GM23248 (cell line): ENCODE data around the gene CA4. TPM values are rescaled to one million over a fixed set of nuclear protein-coding genes. Genes with fewer than 3 reads are reported as not detected.
"Not testable (repeated sequence)": the region's sequence is repeated elsewhere in the genome, so short reads cannot be mapped to it uniquely, and the experiment has no call there.

ENCODE experiments used
- DNase-seq: peaks from one replicate; pipeline ENCODE4 v3.0.0-alpha.2; 2015
- H2AFZ ChIP-seq: fragments of 200-600 bp; sonication (generic); 2 replicates; pipeline ENCODE4 v1.6.1; 2016; ENCODE audit warnings: antibody characterized with exemption
- H3F3A ChIP-seq: fragments of 200-600 bp; sonication (generic); 2 replicates; pipeline ENCODE4 v1.6.1; 2016; ENCODE audit warnings: mild to moderate bottlenecking, antibody characterized with exemption, mixed run types; ENCODE audit not compliant: insufficient read depth
- H3K27ac ChIP-seq: fragments of 200-600 bp; sonication (generic); 2 replicates; pipeline ENCODE4 v1.5.1; 2016; ENCODE audit warnings: mild to moderate bottlenecking
- H3K27me3 ChIP-seq: fragments of 200-600 bp; sonication (generic); replicated peaks from 2 replicates; pipeline ENCODE4 v1.6.1; 2016; ENCODE audit warnings: mild to moderate bottlenecking; ENCODE audit not compliant: insufficient read depth
- H3K36me3 ChIP-seq: fragments of 200-600 bp; sonication (generic); 2 replicates; pipeline ENCODE4 v1.6.1; 2016; ENCODE audit warnings: low read depth, mild to moderate bottlenecking
- H3K4me1 ChIP-seq: fragments of 200-600 bp; sonication (generic); 2 replicates; pipeline ENCODE4 v1.6.1; 2016; ENCODE audit warnings: mild to moderate bottlenecking; ENCODE audit not compliant: insufficient read depth
- H3K4me2 ChIP-seq: fragments of 200-600 bp; sonication (generic); one replicate; pipeline ENCODE4 v1.6.1; 2016; ENCODE audit warnings: mild to moderate bottlenecking; ENCODE audit not compliant: unreplicated experiment
- H3K4me3 ChIP-seq: fragments of 200-600 bp; sonication (generic); 2 replicates; pipeline ENCODE4 v1.5.1; 2016; ENCODE audit warnings: mild to moderate bottlenecking
- H3K79me2 ChIP-seq: fragments of 200-600 bp; sonication (generic); 2 replicates; pipeline ENCODE4 v1.6.1; 2016; ENCODE audit warnings: mild to moderate bottlenecking; ENCODE audit not compliant: insufficient read depth
- H3K9ac ChIP-seq: fragments of 200-600 bp; sonication (generic); 2 replicates; pipeline ENCODE4 v1.6.1; 2016; ENCODE audit warnings: mild to moderate bottlenecking
- H3K9me2 ChIP-seq: fragments of 200-600 bp; sonication (generic); 2 replicates; pipeline ENCODE4 v1.6.1; 2016; ENCODE audit warnings: mixed run types, mild to moderate bottlenecking, moderate library complexity; ENCODE audit not compliant: insufficient read depth
- H3K9me3 ChIP-seq: fragments of 200-600 bp; sonication (generic); one replicate; pipeline ENCODE4 v1.6.1; 2017; ENCODE audit warnings: low read depth
- H4K20me1 ChIP-seq: fragments of 200-600 bp; sonication (generic); 2 replicates; pipeline ENCODE4 v1.6.0; 2016; ENCODE audit not compliant: insufficient read depth
- EZH2 ChIP-seq: fragments of 200-600 bp; sonication (generic); IDR thresholded peaks from 2 replicates; pipeline ENCODE4 v1.6.1; 2018; ENCODE audit warnings: antibody characterized with exemption, mild to moderate bottlenecking; ENCODE audit not compliant: insufficient read depth, poor library complexity, severe bottlenecking
- EZH2phosphoT487 ChIP-seq: fragments of 200-600 bp; sonication (generic); IDR thresholded peaks from 2 replicates; pipeline ENCODE4 v1.6.1; 2018; ENCODE audit warnings: antibody characterized with exemption, moderate library complexity, mild to moderate bottlenecking, low read depth; ENCODE audit not compliant: insufficient read depth
- WGBS, 2 experiments: methylation state at CpG; one replicate each; pipeline ENCODE4 v1.1.6; 2015 to 2017; ENCODE audit warnings: low lambda C conversion rate in 2 of 2, low coverage in 1 of 2; ENCODE audit errors: missing lambda C conversion rate in 2 of 2; 5-methylcytosine and 5-hydroxymethylcytosine counted together
- in situ Hi-C: fragments of 300-500 bp; cut with MboI; formaldehyde crosslinking; loops from 2 replicates; pipeline ENCODE4 v1.15.0; 2020
- polyA plus RNA-seq: library from polyadenylated mRNA; unstranded; fragments of >200 nt; fragmentation: Nextera tagmentation; extraction: Ambion mirVana; gene quantifications from 2 replicates; pipeline ENCODE4 v1.2.1, GENCODE V29; 2016
- total RNA-seq: library from RNA; depleted of rRNA; stranded (reverse); fragments of >200 nt; shearing (Covaris generic); gene quantifications from 2 replicates; pipeline ENCODE4 v1.2.3, GENCODE V29; 2014; rRNA removed

Gene CA4
- total and polyA plus RNA-seq, 2 experiments from 2014 or later = not detected

DNA sequence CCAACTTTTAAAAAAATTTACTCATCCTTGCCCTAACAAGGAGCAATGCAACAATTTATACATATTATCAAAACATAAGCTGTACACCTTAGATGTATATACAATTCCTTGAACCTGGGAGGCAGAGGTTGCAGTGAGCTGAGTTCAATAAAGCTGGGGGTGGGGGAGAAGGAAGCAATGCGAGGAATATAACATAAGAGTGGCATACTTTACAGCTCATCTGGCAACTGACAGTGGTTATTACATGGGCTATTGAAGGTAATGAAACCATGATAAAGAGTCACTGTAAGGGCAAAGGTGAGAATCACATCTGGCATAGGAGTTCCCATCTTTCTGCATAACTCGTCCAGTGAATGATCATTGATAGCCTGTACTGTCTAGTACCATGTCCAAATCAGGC is 43.7 kb downstream of the CA4 start:
- Histone ChIP-seq H3K27me3 (no peaks in the 10 kb centered on the region), H3K4me3 (no peak overlapping the region), H3K27ac (no peak overlapping the region), H3K36me3 (peaks cover 46% of the 10 kb centered on the region), H3K4me1 (no peaks in the 10 kb centered on the region), H3K79me2 (no peaks in the 10 kb centered on the region), H3K4me2 (no peak overlapping the region), H3K9ac (no peak overlapping the region), H3K9me3 (no peaks in the 10 kb centered on the region), H3K9me2 (no peaks in the 10 kb centered on the region), H2AFZ (no peak overlapping the region), H3F3A (peaks cover under 1% of the 10 kb centered on the region; the same call in 1 of the 2 replicates), H4K20me1 (no peaks in the 10 kb centered on the region)
- 81 to 84% methylated on average over 2 of the region's 2 CpGs for WGBS, 2 experiments
- in situ Hi-C loops = no loop called here
- no peak for DNase-seq
- TF ChIP-seq EZH2 = no peak
- no peak for TF ChIP-seq EZH2phosphoT487

DNA sequence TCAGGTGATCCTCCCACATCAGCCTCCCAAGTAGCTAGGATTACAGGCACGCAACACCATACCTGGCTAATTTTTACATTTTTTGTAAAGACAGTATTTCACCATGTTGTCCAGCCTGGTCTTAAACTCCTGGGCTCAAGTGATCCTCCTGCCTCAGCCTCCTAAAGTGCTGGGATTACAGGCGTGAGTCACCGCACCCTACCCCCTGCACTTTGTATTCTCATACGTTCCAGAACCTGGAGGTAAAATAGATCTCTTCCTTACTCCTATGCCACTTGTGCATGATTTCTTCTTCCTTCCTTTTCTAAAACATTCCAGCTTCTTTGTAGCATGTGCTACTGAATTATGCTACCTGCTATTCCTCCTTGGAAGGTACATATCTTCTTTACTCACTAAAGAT is 44.4 kb downstream of the CA4 start:
- H3K27me3 ChIP-seq, H3K9me3 ChIP-seq, H3K4me3 ChIP-seq, H4K20me1 ChIP-seq, H3K4me2 ChIP-seq, H3K9me2 ChIP-seq, H3K79me2 ChIP-seq, H3K9ac ChIP-seq, H3K4me1 ChIP-seq, in situ Hi-C loops, H3F3A ChIP-seq, H3K27ac ChIP-seq, H2AFZ ChIP-seq, DNase-seq: not testable (repeated sequence)
- H3K36me3 ChIP-seq = peaks cover 40% of the 10 kb centered on the region
- 96 to 100% methylated on average over 4 of the region's 4 CpGs for WGBS, 2 experiments

DNA sequence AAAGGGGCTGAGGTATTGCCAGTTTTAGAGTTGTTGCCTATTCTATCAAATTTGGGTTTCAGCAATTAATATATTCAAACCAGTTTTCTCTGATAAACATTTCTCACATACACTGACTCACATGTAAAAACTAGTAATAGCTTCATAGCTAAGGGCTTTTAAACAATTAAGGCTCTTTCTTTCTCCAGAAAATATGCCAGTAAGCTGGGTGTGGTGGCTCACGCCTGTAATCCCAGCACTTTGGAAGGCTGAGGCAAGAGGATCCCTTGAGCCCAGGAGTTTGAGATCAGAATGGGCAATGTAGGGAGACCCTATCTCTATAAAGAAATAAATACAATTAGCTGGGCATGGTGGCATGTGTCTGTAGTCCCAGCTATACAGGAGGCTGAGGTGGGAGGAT is 48.9 kb downstream of the CA4 start:
- H3K4me1 ChIP-seq, H3K79me2 ChIP-seq, H3F3A ChIP-seq, H3K9ac ChIP-seq, in situ Hi-C loops, H3K4me2 ChIP-seq, H3K9me2 ChIP-seq, H3K4me3 ChIP-seq, H4K20me1 ChIP-seq, H3K9me3 ChIP-seq, H2AFZ ChIP-seq, H3K27me3 ChIP-seq, H3K27ac ChIP-seq, DNase-seq: not testable (repeated sequence)
- peaks cover 12% of the 10 kb centered on the region; the same call in 1 of the 2 replicates for H3K36me3 ChIP-seq
- 56 to 64% methylated on average over 1 of the region's 1 CpG for WGBS, 2 experiments

DNA sequence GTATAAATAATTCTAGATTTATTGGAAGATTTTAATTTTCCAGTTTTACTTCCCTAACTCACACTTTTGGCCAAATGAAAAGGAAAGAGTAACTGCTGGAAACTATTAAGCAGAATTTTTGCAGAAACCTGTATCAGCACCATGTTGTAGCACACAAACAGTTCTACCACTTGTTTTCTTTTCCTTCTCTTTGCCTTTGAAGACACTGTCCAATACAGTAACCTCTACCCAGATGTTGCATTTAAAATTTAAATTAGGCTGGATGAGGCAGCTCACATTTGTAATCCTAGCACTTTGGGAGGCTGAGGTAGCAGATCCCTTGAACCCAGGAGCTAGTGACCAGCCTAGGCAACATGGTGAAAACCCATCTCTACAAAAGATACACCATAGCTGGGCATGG is 56.0 kb downstream of the CA4 start:
- H3K4me2 ChIP-seq, H3K79me2 ChIP-seq, H2AFZ ChIP-seq, H3F3A ChIP-seq, in situ Hi-C loops, H3K9me3 ChIP-seq, H4K20me1 ChIP-seq, H3K9ac ChIP-seq, H3K27me3 ChIP-seq, H3K4me1 ChIP-seq, DNase-seq, H3K4me3 ChIP-seq, H3K27ac ChIP-seq, H3K9me2 ChIP-seq: not testable (repeated sequence)
- peaks cover 11% of the 10 kb centered on the region; the same call in 1 of the 2 replicates for H3K36me3 ChIP-seq

DNA sequence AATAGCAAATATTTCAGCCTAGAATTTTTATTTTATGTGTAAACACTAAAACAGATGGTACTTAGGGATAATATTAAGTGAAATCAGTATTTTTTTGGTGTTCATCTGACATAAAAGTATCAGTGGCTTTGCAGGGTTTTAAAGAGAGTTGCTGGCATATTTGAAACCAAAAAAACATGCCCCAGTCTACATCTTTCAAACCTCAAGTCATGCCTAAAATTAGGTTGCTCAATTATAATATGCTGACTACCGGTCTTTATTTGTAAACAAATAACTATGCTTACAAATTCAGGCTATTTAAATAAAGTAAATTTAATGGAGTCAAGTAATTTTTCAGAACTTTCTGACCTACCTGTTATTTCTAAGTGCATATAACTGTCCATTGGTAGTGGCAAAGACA is 58.5 kb downstream of the CA4 start:
- H3F3A ChIP-seq, H3K9me2 ChIP-seq, H3K27ac ChIP-seq, H3K4me3 ChIP-seq, H3K9ac ChIP-seq, H3K4me2 ChIP-seq, H4K20me1 ChIP-seq, H3K27me3 ChIP-seq, H2AFZ ChIP-seq, DNase-seq, H3K9me3 ChIP-seq, H3K79me2 ChIP-seq, in situ Hi-C loops: not testable (repeated sequence)
- peaks cover 13% of the 10 kb centered on the region for H3K4me1 ChIP-seq
- peaks cover 11% of the 10 kb centered on the region; the same call in 1 of the 2 replicates for H3K36me3 ChIP-seq
- WGBS, 2 experiments = 94 to 98% methylated on average over 1 of the region's 1 CpG

Other genes with a start within 250 kb of the CA4 start
- gene RNFT1, start 185.2 kb upstream of the CA4 start, total RNA-seq = 19.9 and 29.1 TPM in 2 replicates
- 20.8 and 23.4 TPM in 2 replicates for gene RNFT1, start 185.2 kb upstream of the CA4 start, polyA plus RNA-seq
- gene HEATR6, start 71.1 kb upstream of the CA4 start, total RNA-seq = 14.9 and 29.3 TPM in 2 replicates
- gene HEATR6, start 71.1 kb upstream of the CA4 start, polyA plus RNA-seq = 11.2 and 12.4 TPM in 2 replicates
- gene USP32, start 242.2 kb downstream of the CA4 start, total RNA-seq = 30.1 and 33.9 TPM in 2 replicates
- 12.4 and 14.0 TPM in 2 replicates for gene USP32, start 242.2 kb downstream of the CA4 start, polyA plus RNA-seq